OCI-LY1 (cell line): ENCODE data around the gene PARS2.

Source experiments
- H2AFZ ChIP-seq: fragments of 200-600 bp; sonication (generic), shearing (Covaris generic); 2 replicates; pipeline ENCODE4 v1.6.0; 2014; ENCODE audit warnings: antibody characterized with exemption, mild to moderate bottlenecking, low read length
- H3F3A ChIP-seq: fragments of 200-600 bp; sonication (generic), shearing (Covaris generic); 2 replicates; pipeline ENCODE4 v1.6.0; 2014; ENCODE audit warnings: mild to moderate bottlenecking, antibody characterized with exemption, low read length, moderate library complexity; ENCODE audit not compliant: insufficient read depth
- H3K27ac ChIP-seq: fragments of 200-600 bp; sonication (generic); 2 replicates; pipeline ENCODE4 v1.5.1; 2014; ENCODE audit warnings: low read length, mixed run types, mild to moderate bottlenecking, low read depth; ENCODE audit not compliant: poor library complexity, severe bottlenecking
- H3K27me3 ChIP-seq: fragments of 200-600 bp; sonication (generic); 2 replicates; pipeline ENCODE4 v1.6.0; 2014; ENCODE audit warnings: antibody characterized with exemption, mild to moderate bottlenecking, low read length, moderate library complexity; ENCODE audit not compliant: insufficient read depth
- H3K36me3 ChIP-seq: fragments of 200-600 bp; sonication (generic); 2 replicates; pipeline ENCODE4 v1.6.1; 2014; ENCODE audit warnings: mild to moderate bottlenecking, antibody characterized with exemption, low read length, moderate library complexity, mixed read lengths; ENCODE audit not compliant: insufficient read depth
- H3K4me1 ChIP-seq: fragments of 200-600 bp; sonication (generic); 2 replicates; pipeline ENCODE4 v1.5.1; 2014; ENCODE audit warnings: mild to moderate bottlenecking, low read length, moderate library complexity; ENCODE audit not compliant: insufficient read depth, severe bottlenecking
- H3K4me2 ChIP-seq: fragments of 200-600 bp; sonication (generic), shearing (Covaris generic); 2 replicates; pipeline ENCODE4 v1.6.1; 2014; ENCODE audit warnings: low read length
- H3K4me3 ChIP-seq: fragments of 200-600 bp; sonication (generic); 2 replicates; pipeline ENCODE4 v1.5.1; 2014; ENCODE audit warnings: low read length, low read depth, mild to moderate bottlenecking, mixed read lengths; ENCODE audit not compliant: poor library complexity, severe bottlenecking
- H3K79me2 ChIP-seq: fragments of 200-600 bp; shearing (Covaris generic); 2 replicates; pipeline ENCODE4 v1.6.1; 2016; ENCODE audit warnings: mixed run types, low read length, mixed read lengths; ENCODE audit not compliant: insufficient read depth
- H3K9ac ChIP-seq: fragments of 200-600 bp; sonication (generic), shearing (Covaris generic); 2 replicates; pipeline ENCODE4 v1.6.1; 2014; ENCODE audit warnings: mild to moderate bottlenecking, low read length, mixed read lengths
- H3K9me2 ChIP-seq: fragments of 200-600 bp; sonication (generic), shearing (Covaris generic); 2 replicates; pipeline ENCODE4 v1.6.1; 2014; ENCODE audit warnings: low read depth, mild to moderate bottlenecking, low read length, mixed read lengths
- H3K9me3 ChIP-seq: fragments of 200-600 bp; shearing (Covaris generic); 2 replicates; pipeline ENCODE4 v1.6.1; 2014; ENCODE audit warnings: low read length, mixed read lengths
- H4K20me1 ChIP-seq: fragments of 200-600 bp; sonication (generic), shearing (Covaris generic); 2 replicates; pipeline ENCODE4 v1.6.0; 2016; ENCODE audit warnings: mild to moderate bottlenecking, low read length; ENCODE audit not compliant: insufficient read depth
- CTCF ChIP-seq: fragments of 200-600 bp; sonication (generic), shearing (Covaris generic); IDR thresholded peaks from 2 replicates; pipeline ENCODE4 v1.5.1; 2017; ENCODE audit warnings: mild to moderate bottlenecking, antibody characterized with exemption, low read length, moderate library complexity, mixed read lengths
- EZH2 ChIP-seq: fragments of 200-600 bp; sonication (generic), shearing (Covaris generic); IDR thresholded peaks from 2 replicates; pipeline ENCODE4 v1.8.0; 2017; ENCODE audit warnings: borderline replicate concordance, mixed run types, mild to moderate bottlenecking, antibody characterized with exemption, low read length, moderate library complexity, mixed read lengths

Gene PARS2

GRCh38 chr1:54812801-54813484 is 48.6 kb upstream of the PARS2 start:
- Histone ChIP-seq H3K79me2 (no peaks in the 10 kb centered on the region), H3K4me2 (no peak overlapping the region), H4K20me1 (no peaks in the 10 kb centered on the region), H2AFZ (no peak overlapping the region), H3K9me2 (no peaks in the 10 kb centered on the region), H3K4me3 (no peak overlapping the region), H3K27me3 (no peaks in the 10 kb centered on the region), H3K4me1 (no peaks in the 10 kb centered on the region), H3F3A (no peaks in the 10 kb centered on the region), H3K9ac (no peak overlapping the region), H3K27ac (no peak overlapping the region), H3K9me3 (no peaks in the 10 kb centered on the region), H3K36me3 (no peaks in the 10 kb centered on the region)
- TF ChIP-seq EZH2, result no peak
- no peak for TF ChIP-seq CTCF

GRCh38 chr1:54811739-54812655 is 47.7 kb upstream of the PARS2 start:
- H3K36me3 ChIP-seq, result no peaks in the 10 kb centered on the region
- H3K27ac ChIP-seq, result no peak overlapping the region
- H3F3A ChIP-seq, result no peaks in the 10 kb centered on the region
- no peak overlapping the region for H3K4me2 ChIP-seq
- H4K20me1 ChIP-seq, result no peaks in the 10 kb centered on the region
- H3K9ac ChIP-seq, result no peak overlapping the region
- H3K27me3 ChIP-seq, result no peaks in the 10 kb centered on the region
- H3K9me3 ChIP-seq, result no peaks in the 10 kb centered on the region
- H3K4me3 ChIP-seq, result no peak overlapping the region
- TF ChIP-seq EZH2, result no peak
- TF ChIP-seq CTCF, result no peak
- H2AFZ ChIP-seq, result no peak overlapping the region
- no peaks in the 10 kb centered on the region for H3K4me1 ChIP-seq
- H3K9me2 ChIP-seq, result no peaks in the 10 kb centered on the region
- no peaks in the 10 kb centered on the region for H3K79me2 ChIP-seq

GRCh38 chr1:54811066-54811465 is 46.7 kb upstream of the PARS2 start:
- Histone ChIP-seq H3K27me3 (no peaks in the 10 kb centered on the region), H3K4me3 (no peak overlapping the region), H3K36me3 (no peaks in the 10 kb centered on the region), H2AFZ (no peak overlapping the region), H4K20me1 (no peaks in the 10 kb centered on the region), H3K79me2 (no peaks in the 10 kb centered on the region), H3K9ac (no peak overlapping the region), H3K27ac (no peak overlapping the region), H3K9me2 (no peaks in the 10 kb centered on the region), H3K4me1 (no peaks in the 10 kb centered on the region), H3K9me3 (no peaks in the 10 kb centered on the region), H3F3A (no peaks in the 10 kb centered on the region), H3K4me2 (no peak overlapping the region)
- TF ChIP-seq CTCF (no peak), EZH2 (no peak)
